ENCODE measurements around the gene PAXIP1.

GRCh38 chr7:155011086-155011485 is 8.2 kb upstream of the PAXIP1 start:
- TF ChIP-seq CTCF (IDR thresholded peaks at IDR 0.05) (no peak), POLR2A (IDR thresholded peaks at IDR 0.05) (no peak)

Data from esophagus squamous epithelium (tissue), 4 donors.